Epithelial cell of proximal tubule (primary cell): Measurements from ENCODE around the gene ATP5F1A. TPM values are rescaled to one million over a fixed set of nuclear protein-coding genes. Genes with fewer than 3 reads are reported as not detected.

Source experiments
- DNase-seq: peaks from one replicate; pipeline ENCODE4 v3.0.0-alpha.2; 2011; ENCODE audit warnings: low read depth
- H3K4me3 ChIP-seq: 2 replicates; pipeline ENCODE4 v1.5.1; 2011; ENCODE audit warnings: low read depth, mild to moderate bottlenecking, low read length
- CTCF ChIP-seq: conservative IDR thresholded peaks from 2 replicates; pipeline ENCODE4 v1.5.1; 2012; ENCODE audit warnings: low read depth, mild to moderate bottlenecking, low read length
- total RNA-seq: library from RNA; depleted of rRNA; stranded (reverse); fragments of >200 nt; gene quantifications from 2 replicates; pipeline ENCODE4 v1.2.3, GENCODE V29; 2015

Gene ATP5F1A
- total RNA-seq, 1 donor from 2014 or later: 730 TPM

- no peak for TF ChIP-seq CTCF
- DNase-seq: no peak
- no peak overlapping the region for H3K4me3 ChIP-seq
Observed at GRCh38 chr18:46113751-46114150, 15.7 kb upstream of the ATP5F1A start.

DNA sequence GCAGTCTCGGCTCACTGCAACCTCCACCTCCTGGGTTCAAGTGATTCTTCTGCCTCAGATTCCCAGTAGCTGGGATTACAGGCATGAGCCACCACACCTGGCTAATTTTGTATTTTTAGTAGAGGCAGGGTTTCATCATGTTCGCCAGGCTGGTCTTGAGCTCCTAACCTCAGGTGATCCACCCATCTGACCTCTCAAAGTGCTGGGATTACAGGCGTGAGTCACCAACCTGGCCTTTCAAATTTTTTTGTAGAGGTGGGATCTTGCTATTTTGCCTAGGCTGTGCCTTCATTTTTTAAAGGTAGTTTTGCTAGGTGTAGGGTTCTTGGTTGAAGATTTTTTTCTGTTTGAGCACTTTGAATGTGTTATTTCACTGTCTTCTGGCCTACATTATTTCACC is 12.3 kb upstream of the ATP5F1A start:
- DNase-seq: no peak
- no peak overlapping the region for H3K4me3 ChIP-seq
- no peak for TF ChIP-seq CTCF

DNA sequence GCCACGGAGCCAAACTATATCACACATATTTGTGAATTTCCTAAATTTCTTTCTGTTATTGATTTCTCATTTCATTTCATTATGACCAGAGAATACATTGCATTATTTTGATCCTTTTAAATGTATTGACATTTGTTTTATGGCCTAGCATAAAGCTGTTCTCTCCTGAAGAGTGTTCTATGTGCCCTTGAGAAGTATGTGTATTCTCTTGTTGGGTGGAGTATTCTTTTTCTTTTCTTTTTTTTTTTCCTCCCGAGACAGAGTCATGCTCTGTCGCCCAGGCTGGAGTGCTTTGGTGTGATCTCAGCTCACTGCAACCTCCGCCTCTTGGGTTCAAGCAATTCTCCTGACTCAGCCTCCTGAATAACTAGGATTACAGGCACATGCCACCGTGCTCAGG is 11.3 kb upstream of the ATP5F1A start:
- no peak overlapping the region for H3K4me3 ChIP-seq
- no peak for DNase-seq
- TF ChIP-seq CTCF: no peak

GRCh38 chr18:46104128-46104911 is 6.2 kb upstream of the ATP5F1A start, which contains the start of gene HAUS1:
HAUS1 (plus strand) TSS chr18:46104385; CDS start chr18:46104412, 27 bp downstream.
- no peak for DNase-seq
- peak within 1 kb of the TSS; percentile 92 for H3K4me3 ChIP-seq
- no peak for TF ChIP-seq CTCF

DNA sequence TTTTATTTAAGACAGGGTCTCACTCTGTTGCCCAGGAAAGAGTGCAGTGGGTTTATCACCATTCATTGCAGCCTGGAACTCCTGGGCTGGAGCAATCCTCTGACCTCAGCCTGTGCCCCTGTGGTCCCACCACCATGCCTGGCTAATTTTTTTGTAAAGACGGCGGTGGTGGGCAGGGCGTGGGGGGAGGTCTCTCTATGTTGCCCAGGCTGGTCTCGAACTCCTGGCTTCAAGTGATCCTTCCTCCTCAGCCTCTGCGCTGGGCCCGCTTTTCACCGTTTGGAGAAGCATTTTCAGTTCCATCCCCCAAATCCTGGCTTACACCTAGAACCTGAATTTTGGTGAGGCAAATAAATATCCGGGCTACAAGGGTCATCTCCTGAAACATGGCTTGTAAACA is 1.4 kb upstream of the ATP5F1A start:
- no peak for DNase-seq
- H3K4me3 ChIP-seq: no peak overlapping the region
- TF ChIP-seq CTCF: no peak

DNA sequence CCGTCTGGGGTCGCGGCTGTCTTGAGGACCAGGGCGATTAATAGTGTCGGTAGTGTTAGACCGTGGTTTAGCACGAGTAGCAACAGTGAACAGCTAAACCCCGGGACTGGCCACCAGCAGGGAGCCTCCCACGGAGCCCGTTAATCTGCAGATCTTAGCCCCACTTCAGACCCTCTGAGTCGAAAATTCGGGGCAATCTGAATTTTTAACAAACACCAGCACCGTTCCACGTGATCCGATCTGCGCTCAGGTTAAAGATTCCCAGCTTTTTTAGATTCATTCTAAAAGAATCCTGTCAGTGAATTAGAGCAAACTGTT is 479 bp upstream of the ATP5F1A start:
- no peak for TF ChIP-seq CTCF
- no peak for DNase-seq
- H3K4me3 ChIP-seq: peak overlapping the region; percentile 88

- TF ChIP-seq CTCF: no peak
- peak overlapping the region; percentile 88 for H3K4me3 ChIP-seq
- no peak for DNase-seq
Observed at GRCh38 chr18:46097431-46097800, 680 bp downstream of the ATP5F1A start.
